AG09309 (cell line): ENCODE results near the gene SSTR4.

Experiments used
- DNase-seq: peaks from one replicate; pipeline ENCODE4 v3.0.0-alpha.2; 2010; ENCODE audit warnings: low read depth
- H3K4me3 ChIP-seq: 2 replicates; pipeline ENCODE4 v1.5.1; 2011; ENCODE audit warnings: mild to moderate bottlenecking, low read depth, low read length, moderate library complexity; ENCODE audit not compliant: control insufficient read depth
- TF ChIP-seq, protein P1 (sequence below): IDR thresholded peaks from 2 replicates; pipeline ENCODE4 v1.5.1; 2011; ENCODE audit warnings: mild to moderate bottlenecking, low read depth, low read length, inconsistent platforms; ENCODE audit not compliant: insufficient read depth, control insufficient read depth; ENCODE audit errors: missing control alignments

SSTR4 gene

DNA sequence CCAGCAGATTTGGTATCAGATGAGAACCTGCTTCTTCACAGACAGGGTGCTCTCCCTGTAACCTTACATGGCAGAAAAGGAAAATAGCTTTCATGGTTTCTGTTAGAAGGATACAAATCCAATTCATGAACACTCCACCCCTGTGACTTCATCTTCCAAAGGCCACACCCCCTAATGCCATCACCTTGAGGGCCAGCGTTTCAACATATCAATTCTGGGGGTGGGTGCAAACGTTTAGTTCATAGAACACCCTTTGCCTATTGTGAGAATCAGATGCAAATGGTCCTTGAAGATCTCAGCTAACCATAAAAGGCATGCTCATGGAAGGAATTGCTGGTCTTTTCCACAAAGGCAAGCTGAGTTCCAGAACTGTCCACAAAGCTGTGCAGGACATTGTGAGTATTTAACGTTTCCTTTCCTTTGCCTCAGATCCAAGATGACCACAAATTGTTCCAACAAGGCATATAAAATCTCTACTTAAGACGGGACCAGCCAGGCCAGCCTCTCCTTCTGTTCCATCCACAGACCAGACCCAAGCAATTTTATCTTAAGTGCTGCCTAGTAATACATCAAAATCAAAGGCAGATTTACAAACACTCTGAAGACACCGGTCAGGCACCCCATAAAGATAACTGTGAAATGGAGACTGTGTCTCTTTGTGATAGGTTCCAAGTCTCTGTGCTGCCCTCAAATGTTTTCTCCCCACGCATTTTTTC is 34.7 kb upstream of the SSTR4 start:
- DNase-seq, result no peak
- no peak overlapping the region for H3K4me3 ChIP-seq
- TF ChIP-seq, protein P1, sequence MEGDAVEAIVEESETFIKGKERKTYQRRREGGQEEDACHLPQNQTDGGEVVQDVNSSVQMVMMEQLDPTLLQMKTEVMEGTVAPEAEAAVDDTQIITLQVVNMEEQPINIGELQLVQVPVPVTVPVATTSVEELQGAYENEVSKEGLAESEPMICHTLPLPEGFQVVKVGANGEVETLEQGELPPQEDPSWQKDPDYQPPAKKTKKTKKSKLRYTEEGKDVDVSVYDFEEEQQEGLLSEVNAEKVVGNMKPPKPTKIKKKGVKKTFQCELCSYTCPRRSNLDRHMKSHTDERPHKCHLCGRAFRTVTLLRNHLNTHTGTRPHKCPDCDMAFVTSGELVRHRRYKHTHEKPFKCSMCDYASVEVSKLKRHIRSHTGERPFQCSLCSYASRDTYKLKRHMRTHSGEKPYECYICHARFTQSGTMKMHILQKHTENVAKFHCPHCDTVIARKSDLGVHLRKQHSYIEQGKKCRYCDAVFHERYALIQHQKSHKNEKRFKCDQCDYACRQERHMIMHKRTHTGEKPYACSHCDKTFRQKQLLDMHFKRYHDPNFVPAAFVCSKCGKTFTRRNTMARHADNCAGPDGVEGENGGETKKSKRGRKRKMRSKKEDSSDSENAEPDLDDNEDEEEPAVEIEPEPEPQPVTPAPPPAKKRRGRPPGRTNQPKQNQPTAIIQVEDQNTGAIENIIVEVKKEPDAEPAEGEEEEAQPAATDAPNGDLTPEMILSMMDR, result no peak

DNA sequence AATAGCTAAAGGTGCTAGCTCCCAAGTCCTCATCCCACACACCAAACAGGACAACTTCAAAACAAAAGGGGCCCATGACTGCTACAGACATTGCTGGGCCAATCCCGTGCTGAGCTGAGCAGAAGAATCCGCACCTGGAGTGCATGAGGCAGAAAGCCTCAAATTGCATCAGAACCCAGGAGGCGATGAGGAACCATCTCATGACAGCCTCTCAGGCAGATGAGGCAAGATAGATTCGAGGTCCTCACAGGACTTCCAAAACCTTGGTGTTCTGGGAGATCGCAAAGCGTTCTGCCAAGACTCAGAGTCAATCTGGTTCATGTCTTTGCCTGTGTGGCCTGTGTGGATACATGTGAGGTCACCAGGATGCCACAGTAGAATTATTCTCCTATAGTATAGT is 32.8 kb upstream of the SSTR4 start:
- TF ChIP-seq, protein P1, result no peak
- H3K4me3 ChIP-seq, result no peak overlapping the region
- DNase-seq, result no peak

DNA sequence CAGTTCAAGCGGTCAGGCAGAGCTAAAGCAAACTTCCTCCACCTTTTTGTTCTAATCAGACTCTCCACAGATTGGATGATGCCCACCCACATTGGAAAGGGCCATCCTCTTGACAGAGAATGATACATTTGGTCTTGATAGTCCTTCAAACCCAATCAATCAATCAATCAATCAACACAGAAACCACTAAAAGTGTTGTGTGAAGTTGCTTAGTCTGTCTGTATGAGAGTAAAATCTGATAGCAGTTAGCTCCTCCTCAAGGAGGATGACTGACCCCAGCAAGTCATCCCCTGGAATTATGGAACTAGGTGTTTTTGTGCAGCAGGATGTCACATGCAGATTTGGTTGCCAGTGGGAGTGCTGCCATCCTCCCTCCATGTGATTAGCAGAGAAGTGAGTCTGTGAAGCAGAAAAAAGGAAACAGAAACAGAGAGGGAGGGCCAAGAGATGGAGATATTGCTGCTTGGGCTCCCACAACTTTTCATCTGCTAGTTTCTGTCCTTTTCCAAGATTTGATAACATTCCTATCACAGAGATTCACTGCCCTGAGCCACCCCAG is 32.0 kb upstream of the SSTR4 start:
- H3K4me3 ChIP-seq, result no peak overlapping the region
- TF ChIP-seq, protein P1, result no peak
- DNase-seq, result no peak

DNA sequence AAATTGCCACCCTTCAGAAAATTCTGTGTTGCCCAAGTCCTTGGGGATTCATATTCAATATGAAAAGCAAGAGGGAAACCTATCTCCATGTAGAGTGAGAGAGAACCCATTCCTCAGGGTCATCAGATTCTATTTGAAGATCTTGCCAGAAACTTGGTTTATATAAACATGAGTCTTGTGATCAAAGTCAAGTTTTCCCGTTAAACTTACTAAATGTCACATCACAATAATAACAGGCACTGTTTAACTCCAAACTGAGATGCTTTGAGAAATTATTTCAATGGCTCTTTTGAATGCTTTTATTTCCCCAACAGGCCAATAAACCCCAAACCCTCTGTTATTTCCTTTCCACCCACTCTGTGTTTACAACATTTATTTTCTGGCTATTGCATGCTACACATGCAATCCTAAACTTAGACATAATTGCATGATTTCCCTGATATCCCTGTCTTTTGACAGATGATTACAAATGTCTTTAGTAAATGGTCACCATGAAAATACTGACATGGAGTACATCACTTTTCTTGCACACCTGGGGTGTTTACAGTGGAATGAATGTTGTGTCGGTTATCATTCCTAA is 31.1 kb upstream of the SSTR4 start:
- TF ChIP-seq, protein P1, result no peak
- DNase-seq, result no peak

DNA sequence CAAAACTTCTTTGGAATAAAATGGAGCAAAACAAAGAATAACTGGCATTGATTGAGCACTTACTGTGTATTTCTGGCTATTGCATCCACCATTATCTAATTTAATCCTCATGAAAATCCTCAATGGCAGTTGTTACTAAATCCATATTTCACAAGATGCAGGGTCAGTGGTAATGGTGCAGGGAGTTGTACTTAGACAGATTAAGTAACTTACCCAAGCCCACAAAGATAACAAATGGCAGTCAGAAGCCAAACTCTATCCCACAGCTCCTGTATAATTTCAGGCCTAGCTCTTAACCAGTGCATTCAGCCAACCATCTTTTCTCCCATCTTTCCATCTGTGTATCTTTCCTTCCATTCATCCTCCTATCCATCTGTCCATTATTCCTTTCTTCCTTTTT is 29.3 kb upstream of the SSTR4 start:
- TF ChIP-seq, protein P1, result no peak

More for the DNA sequence above, 31.1 kb upstream of the SSTR4 start:
- H3K4me3 ChIP-seq, result no peak overlapping the region

DNA sequence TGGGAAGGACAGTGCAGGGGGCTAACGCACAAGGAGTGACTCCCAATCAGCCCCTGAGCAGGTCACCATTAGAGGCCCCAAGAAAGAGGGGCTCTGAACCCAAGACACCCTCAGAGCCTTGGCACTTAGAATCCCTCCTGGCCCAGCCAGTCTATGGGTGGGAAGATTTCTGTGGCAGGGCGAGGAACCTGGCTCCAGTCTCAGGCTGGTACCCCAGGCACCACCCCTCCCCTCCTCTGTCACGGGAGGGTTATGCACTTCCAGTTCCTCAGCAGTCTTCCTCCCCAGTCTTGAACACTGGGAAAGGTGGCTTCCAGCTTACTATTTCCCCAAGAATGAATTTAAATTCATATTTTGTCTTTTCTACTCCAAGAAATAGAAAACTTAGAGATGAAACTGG is 27.6 kb upstream of the SSTR4 start:
- no peak for DNase-seq
- TF ChIP-seq, protein P1, result no peak
- H3K4me3 ChIP-seq, result no peak overlapping the region

More for the DNA sequence above, 29.3 kb upstream of the SSTR4 start:
- no peak for DNase-seq
- no peak overlapping the region for H3K4me3 ChIP-seq
